Measurements from ENCODE around the gene MADCAM1.
A peak's percentile ranks its signal among the peaks of the same experiment; 100 is the strongest.

The MADCAM1 gene

DNA sequence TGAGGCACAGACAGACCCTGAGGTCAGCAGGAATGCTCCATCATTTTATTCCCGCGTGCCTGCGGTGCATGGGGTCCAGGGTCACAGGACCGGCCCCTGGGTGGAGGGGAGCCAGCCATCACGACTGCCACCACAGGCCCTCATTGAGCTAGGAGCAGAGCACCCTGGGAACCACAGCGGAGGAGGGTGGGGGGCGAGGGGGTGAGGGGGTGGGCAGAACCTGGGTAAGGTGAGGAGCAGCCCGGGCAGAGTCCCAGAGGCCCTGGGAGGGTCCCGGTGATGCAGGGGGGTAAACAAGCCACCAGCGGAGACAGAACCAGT, 1.2 kb upstream of the MADCAM1 start:
- DNase-seq (ENCODE audit: extremely low read depth, insufficient read length) = no peak
- Histone ChIP-seq H3K27me3 (replicated peaks; ENCODE audit: control insufficient read depth, insufficient read depth, low read length) (no peaks in the 10 kb centered on the region; the same call in none of the 2 replicates), H3K36me3 (ENCODE audit: control insufficient read depth, insufficient read depth, low read length) (no peaks in the 10 kb centered on the region), H3K4me3 (replicated peaks; ENCODE audit: low read depth, low read length) (no peak overlapping the region)
- TF ChIP-seq, protein P1, sequence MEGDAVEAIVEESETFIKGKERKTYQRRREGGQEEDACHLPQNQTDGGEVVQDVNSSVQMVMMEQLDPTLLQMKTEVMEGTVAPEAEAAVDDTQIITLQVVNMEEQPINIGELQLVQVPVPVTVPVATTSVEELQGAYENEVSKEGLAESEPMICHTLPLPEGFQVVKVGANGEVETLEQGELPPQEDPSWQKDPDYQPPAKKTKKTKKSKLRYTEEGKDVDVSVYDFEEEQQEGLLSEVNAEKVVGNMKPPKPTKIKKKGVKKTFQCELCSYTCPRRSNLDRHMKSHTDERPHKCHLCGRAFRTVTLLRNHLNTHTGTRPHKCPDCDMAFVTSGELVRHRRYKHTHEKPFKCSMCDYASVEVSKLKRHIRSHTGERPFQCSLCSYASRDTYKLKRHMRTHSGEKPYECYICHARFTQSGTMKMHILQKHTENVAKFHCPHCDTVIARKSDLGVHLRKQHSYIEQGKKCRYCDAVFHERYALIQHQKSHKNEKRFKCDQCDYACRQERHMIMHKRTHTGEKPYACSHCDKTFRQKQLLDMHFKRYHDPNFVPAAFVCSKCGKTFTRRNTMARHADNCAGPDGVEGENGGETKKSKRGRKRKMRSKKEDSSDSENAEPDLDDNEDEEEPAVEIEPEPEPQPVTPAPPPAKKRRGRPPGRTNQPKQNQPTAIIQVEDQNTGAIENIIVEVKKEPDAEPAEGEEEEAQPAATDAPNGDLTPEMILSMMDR (IDR thresholded peaks at IDR 0.05; ENCODE audit: insufficient read depth, low read length, poor library complexity, severe bottlenecking) = no peak

DNA sequence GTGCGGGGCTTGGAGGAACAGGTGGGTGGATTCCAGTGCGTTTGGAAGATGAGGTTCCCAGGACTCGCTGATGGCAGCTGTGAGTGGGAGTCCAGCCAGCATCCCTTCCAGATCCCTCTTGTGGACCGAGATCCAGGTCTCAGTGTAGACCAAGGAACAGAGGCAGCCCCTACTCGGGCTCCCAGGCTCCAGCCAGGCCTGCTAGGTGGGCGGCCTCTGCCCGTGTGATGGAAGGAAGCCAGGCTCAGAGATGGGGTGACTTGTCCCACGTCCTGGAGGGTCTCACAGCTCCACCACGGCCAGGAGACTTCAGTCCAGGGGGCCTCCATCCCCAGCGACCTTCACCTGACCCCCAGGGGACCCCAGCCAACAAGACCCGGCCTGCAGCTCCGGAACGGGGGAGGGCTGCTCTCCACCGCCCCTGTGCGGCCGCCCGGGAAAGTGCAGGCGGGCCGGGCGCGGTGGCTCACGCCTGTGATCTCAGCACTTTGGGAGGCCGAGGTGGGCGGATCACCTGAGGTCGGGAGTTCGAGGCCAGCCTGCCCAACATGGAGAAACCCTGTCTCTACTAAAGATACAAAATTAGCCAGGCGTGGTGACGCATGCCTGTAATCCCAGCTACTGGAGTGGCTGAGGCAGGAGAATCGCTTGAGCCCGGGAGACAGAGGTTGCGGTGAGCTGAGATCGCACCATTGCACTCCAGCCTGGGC, 729 bp upstream of the MADCAM1 start:
- peak; percentile 66 for DNase-seq (ENCODE audit: extremely low read depth, insufficient read length)
- Histone ChIP-seq H3K4me3 (replicated peaks; ENCODE audit: low read depth, low read length) (no peak overlapping the region), H3K36me3 (ENCODE audit: control insufficient read depth, insufficient read depth, low read length) (no peaks in the 10 kb centered on the region), H3K27me3 (replicated peaks; ENCODE audit: control insufficient read depth, insufficient read depth, low read length) (no peaks in the 10 kb centered on the region; the same call in none of the 2 replicates)
- TF ChIP-seq, protein P1 (IDR thresholded peaks at IDR 0.05; ENCODE audit: insufficient read depth, low read length, poor library complexity, severe bottlenecking) = peak; percentile 76

DNA sequence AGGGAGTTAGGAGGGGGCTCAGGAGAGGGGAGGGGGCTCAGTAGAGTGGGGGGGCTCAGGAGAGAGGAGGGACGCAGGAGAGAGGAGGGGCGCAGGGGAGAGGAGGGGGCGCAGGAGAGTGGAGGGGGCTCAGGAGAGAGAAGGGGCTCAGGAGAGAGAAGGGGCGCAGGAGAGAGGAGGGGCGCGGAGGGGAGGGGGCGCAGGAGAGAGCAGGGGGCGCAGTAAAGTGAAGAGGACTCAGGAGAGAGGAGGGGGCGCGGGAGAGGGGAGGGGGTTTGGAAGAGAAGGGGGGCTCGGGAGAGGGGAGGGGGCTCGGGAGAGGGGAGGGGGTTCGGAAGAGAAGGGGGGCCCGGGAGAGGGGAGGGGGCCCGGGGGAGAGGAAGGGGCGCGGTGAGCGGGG, 700 bp downstream of the MADCAM1 start:
- TF ChIP-seq, protein P1 (IDR thresholded peaks at IDR 0.05; ENCODE audit: insufficient read depth, low read length, poor library complexity, severe bottlenecking) = no peak
- DNase-seq (ENCODE audit: extremely low read depth, insufficient read length) = no peak
- Histone ChIP-seq H3K36me3 (ENCODE audit: control insufficient read depth, insufficient read depth, low read length) (no peaks in the 10 kb centered on the region), H3K4me3 (replicated peaks; ENCODE audit: low read depth, low read length) (no peak overlapping the region), H3K27me3 (replicated peaks; ENCODE audit: control insufficient read depth, insufficient read depth, low read length) (no peaks in the 10 kb centered on the region; the same call in none of the 2 replicates)

DNA sequence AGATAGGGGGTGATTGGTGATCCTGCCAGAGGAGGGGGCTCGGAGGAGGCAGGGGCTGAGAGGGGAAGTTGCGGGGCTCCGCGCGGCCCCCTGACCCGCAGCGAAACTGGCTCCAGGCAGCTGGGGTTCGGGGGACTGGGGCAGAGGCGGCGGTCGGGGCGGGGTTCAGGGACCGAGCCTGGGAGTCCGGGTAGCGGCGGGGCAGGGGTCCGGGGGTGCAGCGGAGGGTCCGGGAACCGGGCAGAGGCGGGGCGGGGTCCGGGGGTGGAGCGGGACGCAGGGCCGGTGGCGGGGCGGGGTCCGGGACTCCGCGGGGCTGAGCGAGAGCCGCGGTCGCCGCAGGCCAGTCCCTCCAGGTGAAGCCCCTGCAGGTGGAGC, 1.2 kb downstream of the MADCAM1 start:
- DNase-seq (ENCODE audit: extremely low read depth, insufficient read length) = no peak

DNA sequence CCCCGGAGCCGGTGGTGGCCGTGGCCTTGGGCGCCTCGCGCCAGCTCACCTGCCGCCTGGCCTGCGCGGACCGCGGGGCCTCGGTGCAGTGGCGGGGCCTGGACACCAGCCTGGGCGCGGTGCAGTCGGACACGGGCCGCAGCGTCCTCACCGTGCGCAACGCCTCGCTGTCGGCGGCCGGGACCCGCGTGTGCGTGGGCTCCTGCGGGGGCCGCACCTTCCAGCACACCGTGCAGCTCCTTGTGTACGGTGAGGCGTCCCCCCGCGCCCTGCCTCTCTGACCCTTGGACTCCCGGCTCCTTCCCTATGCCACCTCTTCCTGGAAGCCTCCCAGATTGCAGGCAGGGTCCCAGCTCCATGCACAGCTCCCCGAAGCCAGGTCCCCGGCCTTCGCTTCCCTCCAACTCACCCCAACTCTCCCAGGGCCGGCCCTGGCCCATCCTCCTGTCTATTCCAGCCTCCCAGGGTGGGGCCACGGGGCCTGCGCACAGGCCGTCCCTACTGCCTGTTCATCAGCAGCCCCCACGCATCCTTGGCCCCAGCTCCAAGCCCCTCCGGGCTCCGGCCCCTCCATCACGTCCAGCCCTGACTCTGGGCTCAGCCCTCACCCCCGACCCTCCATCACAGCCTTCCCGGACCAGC, 1.7 kb downstream of the MADCAM1 start:
- H3K27me3 ChIP-seq (replicated peaks; ENCODE audit: control insufficient read depth, insufficient read depth, low read length) = no peaks in the 10 kb centered on the region; the same call in none of the 2 replicates
- H3K36me3 ChIP-seq (ENCODE audit: control insufficient read depth, insufficient read depth, low read length) = no peaks in the 10 kb centered on the region
- TF ChIP-seq, protein P1 (IDR thresholded peaks at IDR 0.05; ENCODE audit: insufficient read depth, low read length, poor library complexity, severe bottlenecking) = no peak
- H3K4me3 ChIP-seq (replicated peaks; ENCODE audit: low read depth, low read length) = no peak overlapping the region
- no peak for DNase-seq (ENCODE audit: extremely low read depth, insufficient read length)

More for the DNA sequence above, 1.2 kb downstream of the MADCAM1 start:
- no peaks in the 10 kb centered on the region for H3K36me3 ChIP-seq (ENCODE audit: control insufficient read depth, insufficient read depth, low read length)
- H3K27me3 ChIP-seq (replicated peaks; ENCODE audit: control insufficient read depth, insufficient read depth, low read length) = no peaks in the 10 kb centered on the region; the same call in none of the 2 replicates
- TF ChIP-seq, protein P1 (IDR thresholded peaks at IDR 0.05; ENCODE audit: insufficient read depth, low read length, poor library complexity, severe bottlenecking) = no peak
- no peak overlapping the region for H3K4me3 ChIP-seq (replicated peaks; ENCODE audit: low read depth, low read length)
